GM19328 (cell line): ENCODE results near the gene CA5A.

Experiments used
- ATAC-seq: cut with Tn5 transposase; IDR thresholded peaks from one replicate; pipeline ENCODE4 v1.9.1; 2021; ENCODE audit warnings: mild to moderate bottlenecking, moderate library complexity; ENCODE audit not compliant: unreplicated experiment

Gene CA5A

DNA sequence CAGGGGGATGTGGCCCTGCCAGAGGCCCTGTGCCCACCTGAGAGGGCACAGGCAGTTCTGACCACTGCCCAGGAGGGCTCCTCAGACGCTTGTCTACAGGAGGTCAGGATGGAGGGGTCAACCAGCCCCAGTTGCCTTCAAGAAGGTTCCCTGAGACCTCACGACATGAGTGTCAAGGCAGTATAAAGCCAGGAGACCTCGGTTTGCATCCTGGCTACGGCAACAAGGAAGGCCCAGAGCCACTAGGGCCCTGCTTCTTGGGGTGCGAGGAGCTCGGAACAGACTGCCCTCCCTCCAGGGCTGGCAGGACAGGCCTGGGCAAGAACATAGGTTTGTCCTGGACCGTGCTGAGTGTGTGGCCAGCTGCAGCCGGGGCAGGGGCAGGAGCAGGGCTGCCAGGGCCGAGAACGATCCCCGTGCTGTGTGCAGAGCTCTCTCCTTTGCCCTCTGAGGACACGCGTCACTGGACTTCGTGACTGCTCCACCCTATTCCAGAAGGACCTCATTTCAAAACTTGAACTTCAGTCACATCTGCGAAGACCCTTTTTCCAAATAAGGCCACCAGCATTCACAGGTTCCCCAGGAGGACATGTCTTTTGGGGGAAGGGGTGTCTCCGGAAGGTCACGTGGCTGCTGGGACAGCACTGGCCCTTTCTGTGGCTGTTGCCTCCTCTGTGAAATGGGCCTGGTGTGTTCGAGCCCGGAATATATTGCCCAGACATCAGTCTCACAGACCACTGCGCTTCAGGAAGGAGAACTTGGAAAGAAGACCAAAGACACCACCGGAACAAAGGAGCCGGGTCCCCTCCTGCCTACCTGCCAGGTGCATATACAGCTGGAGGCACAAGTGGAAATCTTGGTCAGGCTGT lies 94.8 kb downstream of the CA5A start:
- no peak for ATAC-seq

DNA sequence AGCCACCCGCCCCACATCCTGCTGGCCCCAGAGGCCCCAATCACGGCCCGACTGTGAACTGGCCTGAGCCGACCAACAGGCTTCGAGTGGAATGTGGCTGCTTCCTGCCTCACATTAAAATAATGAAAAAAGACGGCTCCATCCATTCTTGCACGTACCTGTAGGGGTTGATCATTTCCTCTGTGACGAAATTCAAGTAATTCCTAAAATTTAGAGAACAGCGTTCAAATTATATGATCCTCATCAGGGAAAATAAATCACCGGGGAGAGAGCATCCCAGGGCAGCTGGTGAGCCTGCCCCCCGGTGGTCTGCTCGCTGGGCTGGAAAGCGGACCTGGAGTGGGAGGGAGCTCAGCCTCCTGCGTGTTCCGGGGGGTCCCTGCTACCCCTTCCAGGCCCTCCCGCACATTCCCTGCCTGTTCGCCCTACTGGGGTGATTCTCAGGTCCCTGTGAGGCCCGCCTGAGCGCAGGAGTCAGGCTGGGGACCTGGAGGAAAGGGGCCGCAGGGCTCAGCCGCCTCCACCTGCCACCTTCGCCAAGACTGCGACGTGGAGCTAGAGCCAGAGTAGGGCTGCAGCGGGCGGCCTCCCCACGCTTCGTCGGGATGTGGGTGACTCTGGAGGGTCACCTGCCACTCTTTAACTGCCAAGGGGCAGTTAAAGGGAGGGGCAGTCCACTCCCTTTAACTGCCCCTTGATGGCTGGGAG lies 95.9 kb downstream of the CA5A start:
- ATAC-seq, result no peak

- no peak for ATAC-seq
Measured at GRCh38 chr16:87839542-87840270, 96.6 kb downstream of the CA5A start.

GRCh38 chr16:87838643-87839541 lies 97.4 kb downstream of the CA5A start:
- no peak for ATAC-seq
